Measurements from ENCODE around the gene EIF3A.

DNA sequence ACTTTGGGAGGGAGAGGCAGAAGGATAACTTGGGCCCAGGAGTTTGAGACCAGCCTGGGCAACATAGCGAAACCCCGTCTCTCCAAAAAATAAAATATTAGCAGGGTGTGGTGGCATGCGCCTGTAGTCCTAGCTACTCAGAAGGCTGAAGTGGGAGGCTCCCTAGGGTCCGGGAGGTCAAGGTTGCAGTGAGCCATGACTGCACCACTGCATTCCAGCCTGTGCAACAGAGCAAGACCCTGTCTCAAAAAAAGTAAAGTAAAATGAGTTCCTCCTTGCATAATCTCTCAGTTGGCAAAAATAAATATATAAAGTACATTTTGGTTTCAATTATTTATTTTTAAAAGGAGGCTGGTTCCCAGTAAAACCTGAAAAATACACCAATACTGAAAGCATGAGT lies 39.3 kb downstream of the EIF3A start:
- TF ChIP-seq, protein P1, sequence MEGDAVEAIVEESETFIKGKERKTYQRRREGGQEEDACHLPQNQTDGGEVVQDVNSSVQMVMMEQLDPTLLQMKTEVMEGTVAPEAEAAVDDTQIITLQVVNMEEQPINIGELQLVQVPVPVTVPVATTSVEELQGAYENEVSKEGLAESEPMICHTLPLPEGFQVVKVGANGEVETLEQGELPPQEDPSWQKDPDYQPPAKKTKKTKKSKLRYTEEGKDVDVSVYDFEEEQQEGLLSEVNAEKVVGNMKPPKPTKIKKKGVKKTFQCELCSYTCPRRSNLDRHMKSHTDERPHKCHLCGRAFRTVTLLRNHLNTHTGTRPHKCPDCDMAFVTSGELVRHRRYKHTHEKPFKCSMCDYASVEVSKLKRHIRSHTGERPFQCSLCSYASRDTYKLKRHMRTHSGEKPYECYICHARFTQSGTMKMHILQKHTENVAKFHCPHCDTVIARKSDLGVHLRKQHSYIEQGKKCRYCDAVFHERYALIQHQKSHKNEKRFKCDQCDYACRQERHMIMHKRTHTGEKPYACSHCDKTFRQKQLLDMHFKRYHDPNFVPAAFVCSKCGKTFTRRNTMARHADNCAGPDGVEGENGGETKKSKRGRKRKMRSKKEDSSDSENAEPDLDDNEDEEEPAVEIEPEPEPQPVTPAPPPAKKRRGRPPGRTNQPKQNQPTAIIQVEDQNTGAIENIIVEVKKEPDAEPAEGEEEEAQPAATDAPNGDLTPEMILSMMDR (IDR thresholded peaks at IDR 0.05; ENCODE audit: low read depth, low read length, poor library complexity, severe bottlenecking) = no peak
- no peak for TF ChIP-seq EZH2phosphoT487 (IDR thresholded peaks at IDR 0.05; ENCODE audit: borderline replicate concordance, low read length)
